ENCODE data around the gene GDNF.

GDNF gene

DNA sequence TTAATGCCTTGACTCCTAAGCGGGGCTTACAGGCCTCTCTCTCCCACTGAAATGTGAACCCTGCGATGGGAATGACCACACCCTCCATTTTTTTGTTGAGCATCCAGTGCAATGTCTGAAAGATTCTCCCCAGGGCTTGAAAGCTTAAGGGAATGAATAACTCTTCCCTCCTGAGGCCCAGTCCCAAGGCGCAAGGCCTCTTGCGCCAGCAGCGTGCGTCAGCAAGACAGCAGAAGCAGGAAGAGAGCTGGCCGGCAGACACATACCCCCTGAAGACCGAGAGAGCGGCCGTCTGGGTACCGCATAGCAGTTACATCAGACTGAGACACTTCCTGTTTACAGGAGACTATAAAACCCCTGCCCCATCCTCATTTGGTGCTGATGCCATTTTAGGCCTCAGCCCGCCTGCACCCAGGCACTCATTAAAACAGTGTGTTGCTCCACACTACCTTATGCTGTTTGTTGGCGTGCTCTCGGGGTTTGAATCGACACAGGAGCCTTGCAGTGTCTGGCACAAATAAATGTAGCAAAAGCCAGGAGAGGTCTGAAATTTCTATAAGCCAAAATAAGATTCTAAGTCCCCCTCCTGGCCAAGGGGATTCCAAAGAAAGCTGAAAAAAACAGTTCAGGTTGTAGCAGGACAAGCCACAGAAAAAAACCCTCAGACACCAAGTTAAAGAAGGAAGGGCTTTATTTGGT lies 62.3 kb downstream of the GDNF start:
- no peak for DNase-seq (ENCODE audit: low read depth)

DNA sequence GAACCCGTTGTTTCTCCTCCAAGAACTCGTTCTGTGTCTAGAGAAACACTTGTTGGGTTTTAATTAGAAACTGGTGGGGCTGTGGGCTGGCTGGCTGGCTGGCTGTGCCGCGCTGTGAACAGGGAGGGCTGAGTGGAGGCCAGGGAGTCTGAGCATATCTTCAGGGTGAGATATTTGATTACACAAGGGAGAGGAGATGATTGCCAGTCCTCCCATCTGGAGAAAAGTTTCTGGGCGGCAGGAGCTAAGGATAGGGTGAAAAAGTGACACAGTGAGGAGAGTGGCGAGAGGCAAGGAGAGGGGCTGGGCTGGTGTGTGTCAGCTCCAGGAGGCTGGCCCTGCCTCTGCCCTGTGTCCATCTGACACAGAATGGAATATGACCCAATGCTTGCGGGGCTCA lies 63.0 kb downstream of the GDNF start:
- DNase-seq (ENCODE audit: low read depth) = no peak

DNA sequence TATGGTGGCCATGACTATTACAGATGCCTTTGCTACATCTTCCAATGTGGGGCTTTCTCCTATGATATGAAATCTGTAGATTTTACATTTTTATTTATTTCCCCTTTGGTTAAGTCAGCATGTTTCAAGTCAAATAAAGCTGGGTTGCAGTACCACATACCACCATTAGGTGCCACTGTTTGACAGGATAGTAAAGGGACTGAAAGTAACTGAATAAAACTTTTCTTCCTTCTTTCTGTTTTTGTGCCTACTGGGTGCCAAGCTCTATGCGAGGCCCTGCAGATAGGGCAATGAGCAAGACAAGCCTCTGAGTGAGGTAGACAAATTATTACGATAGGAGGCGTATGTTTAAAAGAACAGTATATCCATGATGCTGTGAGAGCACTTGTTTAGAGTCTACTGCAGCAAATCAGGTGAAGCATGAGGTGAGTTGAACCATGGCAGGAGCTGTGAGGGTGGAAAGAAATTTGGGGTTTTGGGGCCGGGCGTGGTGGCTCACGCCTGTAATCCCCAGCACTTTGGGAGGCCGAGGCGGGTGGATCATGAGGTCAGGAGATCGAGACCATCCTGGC lies 64.8 kb downstream of the GDNF start:
- no peak for DNase-seq (ENCODE audit: low read depth)

DNA sequence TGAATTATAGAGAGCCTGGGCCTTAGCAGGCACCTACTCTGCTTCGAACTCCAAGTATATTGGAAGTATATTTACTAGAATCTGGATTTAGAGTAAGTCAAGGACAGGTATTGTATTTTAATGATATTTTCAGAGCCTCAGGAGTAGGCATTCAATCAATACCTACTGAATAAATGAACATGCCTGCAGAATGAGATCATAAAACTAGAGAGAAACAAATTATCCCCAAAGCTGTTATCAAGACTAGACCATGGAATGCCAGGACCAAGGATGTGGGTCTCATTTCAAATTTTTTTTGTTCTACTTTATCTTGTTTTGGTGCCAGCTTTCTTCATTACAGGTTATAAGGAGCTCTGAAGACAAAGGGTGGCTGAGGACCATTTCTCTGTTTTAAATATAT lies 66.0 kb downstream of the GDNF start:
- DNase-seq (ENCODE audit: low read depth) = no peak

DNA sequence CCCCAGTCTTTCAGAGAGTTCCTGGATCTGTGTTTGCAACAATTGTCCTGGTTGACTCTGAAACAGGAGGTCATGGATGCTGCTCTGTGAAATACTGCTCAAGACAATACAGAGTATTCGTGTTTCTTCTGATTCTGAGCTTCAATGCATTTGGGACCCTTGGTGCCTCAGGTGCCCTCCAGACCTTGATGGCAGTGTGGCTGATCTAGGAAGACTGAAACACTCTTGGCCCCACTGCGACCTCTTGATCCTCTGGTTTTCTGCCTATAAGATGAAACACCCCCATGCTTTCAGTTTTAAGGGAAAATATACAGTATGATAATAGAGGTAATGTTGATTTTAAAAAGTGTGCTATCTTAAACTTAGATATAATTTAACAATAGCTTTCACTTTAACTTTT lies 67.6 kb downstream of the GDNF start:
- DNase-seq (ENCODE audit: low read depth) = no peak

DNA sequence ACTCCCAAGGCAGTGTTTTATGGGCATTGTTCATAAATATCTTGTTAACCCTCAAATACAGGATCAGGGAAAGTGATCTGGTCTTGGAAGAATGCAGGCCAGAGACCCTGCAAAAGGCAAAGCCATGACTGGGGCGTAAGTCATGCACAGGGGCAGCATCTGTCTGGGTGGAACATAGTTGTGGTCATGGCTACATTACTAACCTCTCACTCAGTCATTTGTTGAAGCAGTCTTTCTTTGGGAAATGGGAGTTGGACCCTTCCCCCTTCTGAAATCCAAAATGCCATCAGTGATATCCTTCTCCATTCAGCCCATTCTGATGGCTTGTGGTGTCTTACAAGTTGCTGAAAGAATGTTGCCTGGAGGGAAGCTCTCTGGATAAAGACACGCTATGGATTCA lies 68.1 kb downstream of the GDNF start:
- DNase-seq (ENCODE audit: low read depth) = no peak

DNA sequence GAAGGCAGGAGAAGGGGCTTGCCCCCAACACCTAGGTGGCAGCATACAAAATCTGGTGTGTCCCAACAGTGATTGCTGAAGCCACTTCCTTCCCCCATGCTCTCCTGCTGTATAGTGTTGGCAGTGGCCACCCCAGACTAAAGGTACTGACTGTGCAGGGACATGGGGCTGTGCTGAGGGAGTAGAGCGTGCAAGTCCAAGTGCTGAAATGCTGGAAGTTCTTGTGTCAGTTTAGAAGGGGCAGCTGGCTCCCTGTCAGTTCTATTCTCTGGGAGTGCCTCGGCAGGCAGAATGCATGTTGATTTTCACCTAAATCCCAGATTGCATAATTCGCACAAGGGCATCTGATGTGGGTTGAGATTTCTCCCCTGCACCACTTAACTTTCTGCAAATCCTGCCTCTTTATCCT lies 68.6 kb downstream of the GDNF start:
- DNase-seq (ENCODE audit: low read depth) = no peak

DNA sequence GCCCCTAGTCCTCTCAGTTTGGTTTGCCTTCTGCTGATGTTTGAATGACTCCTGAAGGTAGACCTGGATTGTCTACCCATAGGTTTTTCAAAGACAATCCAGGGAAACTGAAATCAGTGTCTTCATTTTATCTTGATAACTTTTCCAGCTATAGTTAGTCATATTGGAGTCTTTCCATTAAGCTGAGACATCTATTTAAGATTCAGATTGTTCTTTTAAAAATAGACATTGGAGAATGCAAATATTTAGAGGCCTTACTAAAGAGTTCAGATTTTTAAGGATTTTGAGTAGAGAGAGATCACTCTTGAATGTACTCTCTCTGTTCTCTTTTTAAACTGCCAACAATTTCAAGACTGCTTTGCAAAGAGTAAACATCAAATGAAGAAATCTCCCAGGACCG lies 69.1 kb downstream of the GDNF start:
- no peak for DNase-seq (ENCODE audit: low read depth)

DNA sequence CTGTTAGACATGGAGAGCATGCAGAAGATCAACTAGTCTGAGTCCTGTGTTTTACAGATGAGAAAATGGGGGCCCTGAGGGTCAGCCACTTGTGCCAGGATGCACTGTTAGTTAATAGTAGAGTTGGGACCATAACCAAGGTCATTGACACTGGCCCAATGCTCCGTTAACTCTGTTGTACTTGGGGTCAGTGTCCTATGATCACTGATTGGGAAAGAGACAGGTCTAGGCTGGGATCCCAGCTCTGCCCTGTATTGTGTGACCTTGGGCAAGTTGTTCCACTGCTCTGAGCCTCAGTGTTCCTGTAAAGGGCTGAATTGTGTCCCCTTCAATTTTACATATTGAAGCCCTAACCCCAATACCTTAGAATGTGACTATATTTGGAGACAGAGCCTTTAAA lies 70.0 kb downstream of the GDNF start:
- DNase-seq (ENCODE audit: low read depth) = no peak

DNA sequence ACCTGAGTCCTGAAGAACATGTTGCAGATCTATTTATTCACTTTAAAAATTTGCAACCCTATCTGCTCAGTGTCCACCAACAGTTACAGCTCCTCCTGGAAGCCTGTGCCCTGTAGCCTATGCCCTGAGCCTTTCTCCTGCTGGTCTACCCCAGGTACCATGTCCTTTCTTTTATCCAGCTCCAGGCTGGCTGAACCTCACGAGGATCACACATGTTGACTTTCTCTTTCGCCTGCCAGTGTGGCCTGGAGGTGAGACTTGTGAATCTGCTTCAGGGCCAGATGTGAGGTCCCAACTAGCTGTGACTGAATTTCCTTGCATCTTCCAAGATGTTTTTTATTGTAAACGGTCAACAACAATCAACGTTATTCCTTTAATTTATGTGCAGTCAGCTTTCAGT lies 70.7 kb downstream of the GDNF start:
- no peak for DNase-seq (ENCODE audit: low read depth)

DNA sequence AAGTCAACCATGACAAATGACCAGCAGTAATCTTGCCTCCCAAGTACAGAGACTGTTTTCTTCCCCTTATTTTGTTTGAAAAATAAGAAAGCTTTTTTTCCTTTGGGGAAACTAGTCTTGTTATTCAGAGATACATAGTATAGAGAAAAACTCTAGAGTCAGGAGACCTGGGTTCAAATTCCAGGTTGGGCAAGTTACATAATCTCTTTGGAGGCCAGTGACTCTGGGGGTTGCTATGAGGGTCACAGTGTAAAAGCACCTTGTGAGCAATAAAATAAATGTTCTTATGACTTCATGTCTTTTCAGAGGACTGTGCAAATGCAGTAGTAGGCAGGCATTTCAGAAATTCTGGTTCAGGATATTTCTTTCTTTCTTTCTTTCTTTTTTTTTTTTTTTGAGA lies 71.5 kb downstream of the GDNF start:
- no peak for DNase-seq (ENCODE audit: low read depth)

DNA sequence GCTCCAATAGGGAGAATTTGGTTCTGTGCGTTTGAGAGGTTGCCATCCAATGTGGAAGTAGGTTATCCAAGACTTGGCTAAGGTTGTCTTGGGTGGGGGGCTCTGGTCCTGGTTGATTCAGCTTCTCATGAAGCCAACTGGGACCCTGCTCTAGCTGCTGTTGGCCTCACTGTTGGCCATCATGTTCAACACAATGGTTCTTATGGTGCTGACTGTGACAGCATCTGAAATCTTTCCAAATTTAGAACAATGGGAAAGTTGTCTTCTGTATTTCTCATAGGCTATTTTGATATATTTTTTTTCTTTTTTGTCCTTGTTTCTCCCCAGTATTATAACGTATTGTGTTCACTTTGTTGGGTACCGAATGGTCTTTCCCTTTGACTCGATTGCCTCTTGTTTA lies 71.9 kb downstream of the GDNF start:
- DNase-seq (ENCODE audit: low read depth) = no peak

DNA sequence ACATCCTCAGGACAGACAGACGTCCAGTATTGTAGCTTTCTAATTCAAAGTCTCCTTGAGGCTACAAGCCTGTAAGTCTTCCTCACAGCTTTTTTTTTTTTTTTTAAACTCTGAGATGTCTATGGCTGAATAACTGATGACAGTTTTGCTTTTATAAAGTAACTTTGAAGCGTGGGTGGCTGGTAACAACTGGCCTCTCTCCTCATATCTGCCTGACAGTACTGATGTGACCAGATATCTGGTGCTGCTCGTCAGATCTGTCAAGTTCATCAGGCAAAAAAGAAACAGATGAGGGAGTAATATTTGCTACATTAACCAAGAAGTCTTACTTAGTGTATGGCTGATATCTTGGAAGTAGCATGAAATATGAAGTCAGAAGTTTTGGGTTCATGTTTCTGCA lies 72.6 kb downstream of the GDNF start:
- no peak for DNase-seq (ENCODE audit: low read depth)
